B cell (primary cell): ENCODE data around the gene FOXN4. TPM values are rescaled to one million over a fixed set of nuclear protein-coding genes. Genes with fewer than 3 reads are reported as not detected.

Source experiments
- ATAC-seq: fragments of 200-7000 bp; cut with Tn5 transposase; one replicate; pipeline ENCODE4 v1.10.0; 2021; ENCODE audit warnings: low read depth, mild to moderate bottlenecking, moderate number of reproducible peaks, moderate library complexity
- CTCF ChIA-PET: fragments of 350-600 bp; sonication (Branson Sonifier 250); formaldehyde crosslinking; loops from one replicate; lab custom pipeline; 2021; ENCODE audit warnings: antibody characterized with exemption, inconsistent platforms; lab: Charles Lee
- POLR2A ChIA-PET: fragments of 350-600 bp; sonication (Branson Sonifier 250); formaldehyde crosslinking; loops from one replicate; lab custom pipeline; 2021; ENCODE audit warnings: antibody characterized with exemption; lab: Charles Lee
- DNase-seq: peaks from one replicate; pipeline ENCODE4 v3.0.0; 2013
- H2AFZ ChIP-seq: 2 replicates; pipeline ENCODE4 v1.6.1; 2012; ENCODE audit warnings: mild to moderate bottlenecking, low read depth, low read length; ENCODE audit not compliant: insufficient read depth, poor library complexity, severe bottlenecking
- H3K27ac ChIP-seq, 2 donors: 1 replicate in 1 of 2; 2 replicates in 1 of 2; pipeline ENCODE4 v1.5.1; 2012 to 2013; ENCODE audit warnings: low read length in 2 of 2, mild to moderate bottlenecking in 2 of 2, moderate library complexity in 1 of 2
- H3K27me3 ChIP-seq, 4 experiments: fragments of 200-600 bp in 1 of 4; sonication (generic) in 1 of 4; replicated peaks in 1 of 4; 1 replicate in 2 of 4; 2 replicates in 2 of 4; pipeline versions ENCODE4 v1.6.1 to v1.7.0; 2013 to 2016; ENCODE audit warnings: low read length in 3 of 4, mild to moderate bottlenecking in 2 of 4, mixed read lengths in 1 of 4, moderate library complexity in 1 of 4; ENCODE audit not compliant: insufficient read depth in 4 of 4, control insufficient read depth in 3 of 4; ENCODE audit errors: control extremely low read depth in 1 of 4
- H3K36me3 ChIP-seq, 2 experiments: replicated peaks in 1 of 2; 1 replicate in 1 of 2; 2 replicates in 1 of 2; pipeline versions ENCODE4 v1.6.1 to v1.7.1; 2013; ENCODE audit warnings: low read length in 1 of 2; ENCODE audit not compliant: insufficient read depth in 2 of 2, control insufficient read depth in 1 of 2; ENCODE audit errors: control extremely low read depth in 1 of 2, extremely low read depth in 1 of 2
- H3K4me1 ChIP-seq, 2 donors: fragments of 200-600 bp in 1 of 2; sonication (generic) in 1 of 2; 1 replicate in 1 of 2; 2 replicates in 1 of 2; pipeline versions ENCODE4 v1.5.1 to v1.6.1; 2013 to 2017; ENCODE audit warnings: low read length in 2 of 2; ENCODE audit not compliant: control insufficient read depth in 2 of 2, insufficient read depth in 2 of 2
- H3K4me2 ChIP-seq: replicated peaks from 2 replicates; pipeline ENCODE3; 2012; ENCODE audit warnings: mild to moderate bottlenecking, low read depth, low read length; ENCODE audit not compliant: poor library complexity, severe bottlenecking
- H3K4me3 ChIP-seq, 5 experiments: fragments of 200-600 bp in 1 of 5; sonication (generic) in 1 of 5; 1 replicate in 3 of 5; 2 replicates in 2 of 5; pipeline versions ENCODE4 v1.5.1 to v1.7.0; 2011 to 2016; ENCODE audit warnings: low read length in 4 of 5, mild to moderate bottlenecking in 4 of 5, low read depth in 2 of 5, control low read depth in 1 of 5, moderate library complexity in 1 of 5; ENCODE audit not compliant: insufficient read depth in 1 of 5; ENCODE audit errors: control extremely low read depth in 1 of 5, extremely low read depth in 1 of 5
- H3K79me2 ChIP-seq: fragments of 200-600 bp; sonication (generic); one replicate; pipeline ENCODE4 v1.6.0; 2016; ENCODE audit warnings: low read length; ENCODE audit not compliant: control insufficient read depth, insufficient read depth
- H3K9ac ChIP-seq: fragments of 200-600 bp; sonication (generic); 2 replicates; pipeline ENCODE4 v1.6.1; 2017; ENCODE audit warnings: mild to moderate bottlenecking, low read length, moderate library complexity
- H3K9me3 ChIP-seq, 3 donors: one replicate each; pipeline versions ENCODE4 v1.6.1 to v1.7.1; 2013; ENCODE audit warnings: low read length in 2 of 3; ENCODE audit not compliant: control insufficient read depth in 2 of 3, insufficient read depth in 1 of 3; ENCODE audit errors: control extremely low read depth in 1 of 3
- H4K20me1 ChIP-seq: 2 replicates; pipeline ENCODE4 v1.6.0; 2012; ENCODE audit warnings: mild to moderate bottlenecking, low read length; ENCODE audit not compliant: insufficient read depth, control insufficient read depth, poor library complexity, severe bottlenecking
- H3K27ac Mint-ChIP-seq: one replicate; pipeline ENCODE4 v1.8.0; 2021; ENCODE audit warnings: mixed read lengths
- H3K27me3 Mint-ChIP-seq: one replicate; pipeline ENCODE4 v1.8.0; 2021; ENCODE audit warnings: mixed read lengths
- H3K4me1 Mint-ChIP-seq: one replicate; pipeline ENCODE4 v1.8.0; 2021; ENCODE audit warnings: mixed read lengths
- H3K4me3 Mint-ChIP-seq: one replicate; pipeline ENCODE4 v1.8.0; 2021; ENCODE audit warnings: mixed read lengths
- H3K9me3 Mint-ChIP-seq: one replicate; pipeline ENCODE4 v1.8.0; 2022; ENCODE audit warnings: mixed read lengths; ENCODE audit not compliant: insufficient read depth
- EZH2 ChIP-seq: IDR thresholded peaks from 2 replicates; pipeline ENCODE4 v1.6.1; 2012; ENCODE audit warnings: borderline replicate concordance, low read depth, mild to moderate bottlenecking, moderate library complexity, low read length; ENCODE audit not compliant: insufficient read depth, poor library complexity, severe bottlenecking
- WGBS: methylation state at CpG from one replicate; pipeline ENCODE4 v1.1.5; 2013; ENCODE audit warnings: missing lambda C conversion rate; ENCODE audit not compliant: insufficient coverage; 5-methylcytosine and 5-hydroxymethylcytosine counted together
- intact Hi-C: fragments of 100-400 bp; cut with micrococcal nuclease; formaldehyde crosslinking; loops from one replicate; pipeline ENCODE4 v1.10.0; 2022
- polyA plus RNA-seq: library from polyadenylated mRNA; depleted of rRNA; stranded (reverse); fragments of >200 nt; gene quantifications from 2 replicates; pipeline ENCODE4 v1.2.3, GENCODE V29; 2012
- total RNA-seq, 2 donors: library from RNA; stranded (reverse); fragments of 120-200 nt in 1 of 2; gene quantifications; 1 replicate in 1 of 2; 2 replicates in 1 of 2; pipeline versions ENCODE4 v1.2.3 to v1.2.4, GENCODE V29; 2013 to 2022
- TF ChIP-seq, protein P1 (sequence below): fragments of 200-600 bp; IDR thresholded peaks from one replicate; pipeline ENCODE4 v1.8.0; 2022; ENCODE audit warnings: antibody characterized with exemption, mild to moderate bottlenecking

Gene FOXN4
- total and polyA plus RNA-seq, 2 donors (not counting 1 experiment from before 2014, with no cell fraction given), result not detected

DNA sequence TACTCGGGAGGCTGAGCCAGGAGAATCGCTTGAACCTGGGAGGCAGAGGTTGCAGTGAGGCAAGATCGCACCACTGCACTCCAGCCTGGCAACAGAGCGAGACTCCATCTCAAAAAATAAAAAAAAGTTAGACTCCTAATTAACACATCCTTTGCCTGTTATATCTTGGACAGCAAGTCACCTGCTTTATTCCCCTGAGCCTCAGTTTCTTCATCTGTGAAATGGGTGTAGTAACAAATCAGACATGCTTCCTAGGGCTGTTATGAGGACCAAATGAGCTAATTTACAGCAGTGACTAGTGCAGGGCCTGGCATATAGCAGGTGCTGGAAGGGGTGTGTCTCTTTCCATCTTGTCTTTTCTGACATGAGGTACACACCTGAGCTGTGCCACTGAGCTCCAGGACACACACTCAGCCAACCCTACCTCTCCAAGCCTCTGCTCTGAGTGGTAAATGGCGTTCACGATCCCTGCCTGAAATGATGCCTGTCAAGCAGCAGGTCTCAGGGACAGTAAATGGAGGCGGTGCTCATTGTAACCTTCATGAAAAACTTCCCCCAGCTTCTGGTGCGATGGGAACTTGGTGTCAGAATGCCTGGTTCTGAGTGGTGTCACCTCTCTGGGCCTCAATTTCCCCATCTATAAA is 31.7 kb downstream of the FOXN4 start:
- Histone ChIP-seq H3K9ac (no peak overlapping the region), H4K20me1 (no peaks in the 10 kb centered on the region), H3K27me3 (no peaks in the 10 kb centered on the region), H2AFZ (no peak overlapping the region), H3K36me3 (no peaks in the 10 kb centered on the region), H3K79me2 (no peaks in the 10 kb centered on the region), H3K9me3 (no peaks in the 10 kb centered on the region), H3K4me2 (no peak overlapping the region), H3K4me1 (no peaks in the 10 kb centered on the region), H3K4me3 (no peak overlapping the region), H3K27ac (no peak overlapping the region)
- ChIA-PET POLR2A (no interaction called here), CTCF (no interaction called here)
- intact Hi-C loops, result no loop called here
- 88% methylated on average over 5 of the region's 8 CpGs for WGBS
- DNase-seq (no peak), ATAC-seq (no peak)
- Mint-ChIP-seq H3K9me3 (no peaks in the 10 kb centered on the region), H3K4me3 (no peak overlapping the region), H3K4me1 (no peaks in the 10 kb centered on the region), H3K27me3 (peaks cover 20% of the 10 kb centered on the region), H3K27ac (no peak overlapping the region)
- no peak for TF ChIP-seq EZH2

DNA sequence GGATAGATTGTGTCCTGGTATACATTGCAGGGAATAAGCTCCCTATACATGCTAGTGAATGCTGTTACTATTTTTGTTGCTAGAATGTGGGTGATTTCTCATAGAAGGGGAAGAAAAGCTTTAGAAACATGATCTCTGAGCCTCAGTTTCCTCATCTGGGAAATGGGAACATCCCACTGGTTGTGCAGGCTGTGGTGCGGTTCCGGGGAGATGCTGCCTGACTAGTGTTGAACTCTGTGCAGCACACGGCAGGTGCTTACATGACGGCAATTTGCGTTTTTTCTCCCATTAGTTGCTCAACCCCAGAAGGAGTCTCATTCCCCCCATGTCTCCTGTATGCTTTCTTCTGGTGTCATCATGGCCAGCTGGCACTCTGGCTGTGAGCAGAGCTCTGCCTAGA is 32.9 kb downstream of the FOXN4 start:
- no peak overlapping the region for H3K9ac ChIP-seq
- no peak overlapping the region for H3K4me3 ChIP-seq
- H3K36me3 ChIP-seq, result no peaks in the 10 kb centered on the region
- H4K20me1 ChIP-seq, result no peaks in the 10 kb centered on the region
- Mint-ChIP-seq H3K4me3 (no peak overlapping the region), H3K27ac (no peak overlapping the region), H3K4me1 (no peaks in the 10 kb centered on the region), H3K27me3 (peaks cover 20% of the 10 kb centered on the region), H3K9me3 (no peaks in the 10 kb centered on the region)
- ChIA-PET CTCF (no interaction called here), POLR2A (no interaction called here)
- DNase-seq (no peak), ATAC-seq (no peak)
- H2AFZ ChIP-seq, result no peak overlapping the region
- TF ChIP-seq, protein P1, sequence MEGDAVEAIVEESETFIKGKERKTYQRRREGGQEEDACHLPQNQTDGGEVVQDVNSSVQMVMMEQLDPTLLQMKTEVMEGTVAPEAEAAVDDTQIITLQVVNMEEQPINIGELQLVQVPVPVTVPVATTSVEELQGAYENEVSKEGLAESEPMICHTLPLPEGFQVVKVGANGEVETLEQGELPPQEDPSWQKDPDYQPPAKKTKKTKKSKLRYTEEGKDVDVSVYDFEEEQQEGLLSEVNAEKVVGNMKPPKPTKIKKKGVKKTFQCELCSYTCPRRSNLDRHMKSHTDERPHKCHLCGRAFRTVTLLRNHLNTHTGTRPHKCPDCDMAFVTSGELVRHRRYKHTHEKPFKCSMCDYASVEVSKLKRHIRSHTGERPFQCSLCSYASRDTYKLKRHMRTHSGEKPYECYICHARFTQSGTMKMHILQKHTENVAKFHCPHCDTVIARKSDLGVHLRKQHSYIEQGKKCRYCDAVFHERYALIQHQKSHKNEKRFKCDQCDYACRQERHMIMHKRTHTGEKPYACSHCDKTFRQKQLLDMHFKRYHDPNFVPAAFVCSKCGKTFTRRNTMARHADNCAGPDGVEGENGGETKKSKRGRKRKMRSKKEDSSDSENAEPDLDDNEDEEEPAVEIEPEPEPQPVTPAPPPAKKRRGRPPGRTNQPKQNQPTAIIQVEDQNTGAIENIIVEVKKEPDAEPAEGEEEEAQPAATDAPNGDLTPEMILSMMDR, result no peak
- TF ChIP-seq EZH2, result no peak
- H3K27me3 ChIP-seq, result no peaks in the 10 kb centered on the region
- H3K79me2 ChIP-seq, result no peaks in the 10 kb centered on the region
- no peak overlapping the region for H3K4me2 ChIP-seq
- H3K9me3 ChIP-seq, result no peaks in the 10 kb centered on the region
- no peak overlapping the region for H3K27ac ChIP-seq
- H3K4me1 ChIP-seq, result no peaks in the 10 kb centered on the region
- 98% methylated on average over 5 of the region's 5 CpGs for WGBS
- intact Hi-C loops, result no loop called here
